Hematopoietic multipotent progenitor cell treated with erythropoietin and hydrocortisone succinate and interleukin-3 and kit ligand, for 17 days (in vitro differentiated cells): ENCODE results near the gene B3GAT1.

Source experiments
- DNase-seq: peaks from one replicate; pipeline ENCODE4 v3.0.0-alpha.2; 2015; ENCODE audit warnings: low spot score

Gene B3GAT1

GRCh38 chr11:134371436-134372185 lies 40.4 kb downstream of the B3GAT1 start:
- no peak for DNase-seq

GRCh38 chr11:134370526-134371435 lies 41.3 kb downstream of the B3GAT1 start:
- no peak for DNase-seq

GRCh38 chr11:134369656-134370525 lies 42.2 kb downstream of the B3GAT1 start:
- DNase-seq: no peak

GRCh38 chr11:134367781-134368180 lies 44.3 kb downstream of the B3GAT1 start:
- no peak for DNase-seq

GRCh38 chr11:134366254-134366653 lies 45.8 kb downstream of the B3GAT1 start:
- DNase-seq: no peak

- no peak for DNase-seq
Measured at GRCh38 chr11:134365011-134365925, 46.8 kb downstream of the B3GAT1 start.

GRCh38 chr11:134364261-134364660 lies 47.8 kb downstream of the B3GAT1 start:
- no peak for DNase-seq

GRCh38 chr11:134363592-134363991 lies 48.5 kb downstream of the B3GAT1 start:
- DNase-seq: no peak

GRCh38 chr11:134363161-134363560 lies 48.9 kb downstream of the B3GAT1 start:
- no peak for DNase-seq

GRCh38 chr11:134362192-134362901 lies 49.7 kb downstream of the B3GAT1 start:
- DNase-seq: no peak

GRCh38 chr11:134361661-134362060 lies 50.4 kb downstream of the B3GAT1 start:
- no peak for DNase-seq

GRCh38 chr11:134360050-134360835 lies 51.8 kb downstream of the B3GAT1 start:
- DNase-seq: peak; percentile 7

GRCh38 chr11:134359646-134360045 lies 52.4 kb downstream of the B3GAT1 start:
- no peak for DNase-seq

GRCh38 chr11:134358856-134359490 lies 53.1 kb downstream of the B3GAT1 start:
- no peak for DNase-seq

GRCh38 chr11:134358165-134358855 lies 53.7 kb downstream of the B3GAT1 start:
- no peak for DNase-seq

GRCh38 chr11:134357545-134357839 lies 54.5 kb downstream of the B3GAT1 start:
- DNase-seq: no peak

- no peak for DNase-seq
Measured at GRCh38 chr11:134356656-134357544, 55.1 kb downstream of the B3GAT1 start.

GRCh38 chr11:134355656-134356055 lies 56.4 kb downstream of the B3GAT1 start:
- no peak for DNase-seq
